22Rv1 (cell line): ENCODE results near the gene ACSM2B.
"Not testable (repeated sequence)": the region's sequence is repeated elsewhere in the genome, so short reads cannot be mapped to it uniquely, and the experiment has no call there.

Experiments used
- ZFX ChIP-seq: fragments of 450-650 bp; IDR thresholded peaks from 2 replicates; pipeline ENCODE4 v1.6.1; 2017; ENCODE audit warnings: antibody characterized with exemption, borderline replicate concordance
- TF ChIP-seq, protein P1 (sequence below): fragments of 450-650 bp; IDR thresholded peaks from 2 replicates; pipeline ENCODE4 v1.5.1; 2017; ENCODE audit warnings: mild to moderate bottlenecking

DNA sequence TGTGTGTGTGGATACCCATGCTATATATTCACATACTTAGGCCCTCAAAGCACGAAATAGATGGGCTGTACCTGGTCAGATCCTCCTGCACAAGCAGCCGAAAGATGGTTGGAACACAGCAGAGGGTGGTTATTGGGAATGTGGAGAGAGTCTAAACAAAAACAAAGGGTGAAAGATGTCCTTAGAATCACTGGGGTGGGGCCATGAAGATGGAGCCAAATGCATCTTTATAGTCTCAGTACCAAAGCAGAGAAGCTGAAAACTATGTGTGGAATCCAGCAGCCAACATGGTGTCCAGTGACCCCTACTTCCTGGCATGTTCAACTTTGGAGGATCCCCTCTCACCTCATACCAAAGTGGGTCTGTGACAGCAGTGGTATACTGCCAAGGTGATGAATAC is 19.5 kb upstream of the ACSM2B start:
- TF ChIP-seq, protein P1, sequence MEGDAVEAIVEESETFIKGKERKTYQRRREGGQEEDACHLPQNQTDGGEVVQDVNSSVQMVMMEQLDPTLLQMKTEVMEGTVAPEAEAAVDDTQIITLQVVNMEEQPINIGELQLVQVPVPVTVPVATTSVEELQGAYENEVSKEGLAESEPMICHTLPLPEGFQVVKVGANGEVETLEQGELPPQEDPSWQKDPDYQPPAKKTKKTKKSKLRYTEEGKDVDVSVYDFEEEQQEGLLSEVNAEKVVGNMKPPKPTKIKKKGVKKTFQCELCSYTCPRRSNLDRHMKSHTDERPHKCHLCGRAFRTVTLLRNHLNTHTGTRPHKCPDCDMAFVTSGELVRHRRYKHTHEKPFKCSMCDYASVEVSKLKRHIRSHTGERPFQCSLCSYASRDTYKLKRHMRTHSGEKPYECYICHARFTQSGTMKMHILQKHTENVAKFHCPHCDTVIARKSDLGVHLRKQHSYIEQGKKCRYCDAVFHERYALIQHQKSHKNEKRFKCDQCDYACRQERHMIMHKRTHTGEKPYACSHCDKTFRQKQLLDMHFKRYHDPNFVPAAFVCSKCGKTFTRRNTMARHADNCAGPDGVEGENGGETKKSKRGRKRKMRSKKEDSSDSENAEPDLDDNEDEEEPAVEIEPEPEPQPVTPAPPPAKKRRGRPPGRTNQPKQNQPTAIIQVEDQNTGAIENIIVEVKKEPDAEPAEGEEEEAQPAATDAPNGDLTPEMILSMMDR: not testable (repeated sequence)
- not testable (repeated sequence) for TF ChIP-seq ZFX
